Epithelial cell of proximal tubule (primary cell): ENCODE measurements around the gene GLRA1. TPM values are rescaled to one million over a fixed set of nuclear protein-coding genes. Genes with fewer than 3 reads are reported as not detected.

Experiments used
- DNase-seq: peaks from one replicate; pipeline ENCODE4 v3.0.0-alpha.2; 2011; ENCODE audit warnings: low read depth
- H3K4me3 ChIP-seq: 2 replicates; pipeline ENCODE4 v1.5.1; 2011; ENCODE audit warnings: low read depth, mild to moderate bottlenecking, low read length
- CTCF ChIP-seq: conservative IDR thresholded peaks from 2 replicates; pipeline ENCODE4 v1.5.1; 2012; ENCODE audit warnings: low read depth, mild to moderate bottlenecking, low read length
- total RNA-seq: library from RNA; depleted of rRNA; stranded (reverse); fragments of >200 nt; gene quantifications from 2 replicates; pipeline ENCODE4 v1.2.3, GENCODE V29; 2015

The GLRA1 gene
- total RNA-seq, 1 donor from 2014 or later, result not detected

- no peak for TF ChIP-seq CTCF
- no peak for DNase-seq
- H3K4me3 ChIP-seq, result no peak overlapping the region
Observed at GRCh38 chr5:151829370-151829769, 95.3 kb downstream of the GLRA1 start.

GRCh38 chr5:151825445-151825844, 99.2 kb downstream of the GLRA1 start:
- TF ChIP-seq CTCF, result peak; percentile 94
- H3K4me3 ChIP-seq, result no peak overlapping the region
- DNase-seq, result no peak

- DNase-seq, result no peak
- no peak overlapping the region for H3K4me3 ChIP-seq
- TF ChIP-seq CTCF, result no peak
Observed at GRCh38 chr5:151822141-151822540, 102.5 kb downstream of the GLRA1 start.

GRCh38 chr5:151820903-151821302, 103.7 kb downstream of the GLRA1 start:
- no peak for TF ChIP-seq CTCF
- H3K4me3 ChIP-seq, result no peak overlapping the region
- DNase-seq, result no peak

GRCh38 chr5:151820271-151820670, 104.4 kb downstream of the GLRA1 start:
- DNase-seq, result no peak
- no peak for TF ChIP-seq CTCF
- no peak overlapping the region for H3K4me3 ChIP-seq

- H3K4me3 ChIP-seq, result no peak overlapping the region
- no peak for TF ChIP-seq CTCF
- no peak for DNase-seq
Observed at GRCh38 chr5:151819830-151820229, 104.8 kb downstream of the GLRA1 start.

- no peak for TF ChIP-seq CTCF
- no peak overlapping the region for H3K4me3 ChIP-seq
- no peak for DNase-seq
Observed at GRCh38 chr5:151815051-151815450, 109.6 kb downstream of the GLRA1 start.
